ENCODE results near the gene RBMS2. TPM values are rescaled to one million over a fixed set of nuclear protein-coding genes. Genes with fewer than 3 reads are reported as not detected.

RBMS2 gene
- total and polyA plus RNA-seq, 10 of the 15 experiments (the other 5 are each of a cell fraction or from before 2014, with no cell fraction given) = 0.56 to 7.1 (median 2.4) TPM

- Histone ChIP-seq H3K79me2 (ENCODE audit: control insufficient read depth, insufficient read depth, low read length) (peaks cover 53% of the 10 kb centered on the region), H3K9me3 (replicated peaks; ENCODE audit: control insufficient read depth, insufficient read depth, low read length) (no peaks in the 10 kb centered on the region), H3K36me3 (ENCODE audit: control insufficient read depth in 2 of 2, insufficient read depth in 2 of 2, low read length in 1 of 2) (peaks cover 6 to 15% of the 10 kb centered on the region in 2 experiments; a peak in 3 of 4 replicates), H3K9ac (ENCODE audit: control insufficient read depth, insufficient read depth, low read length) (peak overlapping the region; percentile 92), H3K27ac (ENCODE audit: control insufficient read depth, insufficient read depth) (peak overlapping the region; percentile 87), H3K4me1 (ENCODE audit: control insufficient read depth, insufficient read depth, low read length) (peaks cover 27% of the 10 kb centered on the region), H4K20me1 (ENCODE audit: control insufficient read depth, insufficient read depth) (no peaks in the 10 kb centered on the region), H3K4me3 (peak overlapping the region; percentile 91), H2AFZ (ENCODE audit: control insufficient read depth, low read depth, low read length) (peak overlapping the region; percentile 81), H3K27me3 (replicated peaks in 1 of 2; ENCODE audit: control insufficient read depth in 2 of 2, insufficient read depth in 2 of 2, low read length in 1 of 2) (no peaks in the 10 kb centered on the region), H3K4me2 (ENCODE audit: control insufficient read depth, insufficient read depth) (peak overlapping the region; percentile 95)
- under 1% methylated on average over 18 of the region's 20 CpGs for WGBS (ENCODE audit: insufficient coverage, insufficient replicate concordance, low lambda C conversion rate, missing lambda C conversion rate)
- no TSS peak for BruUV-seq (replicated peaks)
- in situ Hi-C loops (cut with MboI) (loop anchor here (10.0 kb wide), 1 partner anchor 449 kb away; the partner anchor contains the start of gene NAB2), intact Hi-C loops (cut with micrococcal nuclease; ENCODE audit: unreplicated experiment) (loop anchor here (2.0 to 5.0 kb wide), 4 partner anchors 53 to 451 kb away; partner anchors contain the start of genes NAB2, NACA and PTGES3)
- SMC1A ChIA-PET (ENCODE audit: uncharacterized antibody, unreplicated experiment) = interaction anchor here (0.7 to 6.1 kb wide), 43 partner anchors 8 to 654 kb away, joined by 3 to 68 read pairs (median 5); partner anchors contain the start of genes ATP5F1B, ESYT1, PTGES3 and RBMS2
- RAD21 ChIA-PET (ENCODE audit: unreplicated experiment) = interaction anchor here (0.7 to 10.0 kb wide), 51 partner anchors 8 to 593 kb away, joined by 3 to 176 read pairs (median 5); partner anchors contain the start of genes ATP5F1B, CNPY2, NACA and NEMP1
- FAIRE-seq = no peak
- CTCF ChIA-PET = interaction anchor here (0.6 to 6.1 kb wide), 64 partner anchors 8 to 841 kb away, joined by 3 to 73 read pairs (median 5); partner anchors contain the start of genes ATP5F1B, HSD17B6, NACA and RBMS2
- POLR2A ChIA-PET = interaction anchor here (0.6 to 6.9 kb wide), 28 partner anchors 10 to 519 kb away, joined by 3 to 155 read pairs (median 4); partner anchors contain the start of genes ATP5F1B, NACA, PTGES3 and RNF41
- peak; percentile 76 for ATAC-seq
- peak; percentile 83 for DNase-seq (ENCODE audit: low read depth, low spot score)
- TF ChIP-seq SIN3A (IDR thresholded peaks at IDR 0.05; ENCODE audit: low read depth, low read length) (peak; percentile 32; the same call in 1 of the 2 replicates), LARP7 (IDR thresholded peaks at IDR 0.05) (peak; percentile 42; the same call in 1 of the 2 replicates), JUND (IDR thresholded peaks at IDR 0.05; ENCODE audit: low read depth, low read length) (0 out of 2 replicates have a peak, but pooled peaks have one; percentile 4), SMAD5 (IDR thresholded peaks at IDR 0.05; ENCODE audit: low read depth) (0 out of 2 replicates have a peak, but pooled peaks have one; percentile 36), HDAC6 (IDR thresholded peaks at IDR 0.05; ENCODE audit: unreplicated experiment) (no peak), ATF2 (IDR thresholded peaks at IDR 0.05; ENCODE audit: low read length) (no peak), MTA2 (IDR thresholded peaks at IDR 0.05; ENCODE audit: low read depth) (peak; percentile 56; the same call in 1 of the 2 replicates), RELA (IDR thresholded peaks at IDR 0.05; ENCODE audit: borderline replicate concordance, partially characterized antibody) (peak; percentile 42), PKNOX1 (IDR thresholded peaks at IDR 0.05) (peak; percentile 93), CHD2 (IDR thresholded peaks at IDR 0.05; ENCODE audit: borderline replicate concordance, low read depth, low read length) (no peak), MYB (IDR thresholded peaks at IDR 0.05; ENCODE audit: borderline replicate concordance, low read depth, low read length) (no peak), TARDBP (IDR thresholded peaks at IDR 0.05; ENCODE audit: borderline replicate concordance) (peak; percentile 33; the same call in 1 of the 2 replicates), MLLT1 (IDR thresholded peaks at IDR 0.05) (peak; percentile 37; the same call in 1 of the 2 replicates)
- TF ChIP-seq, protein P1, sequence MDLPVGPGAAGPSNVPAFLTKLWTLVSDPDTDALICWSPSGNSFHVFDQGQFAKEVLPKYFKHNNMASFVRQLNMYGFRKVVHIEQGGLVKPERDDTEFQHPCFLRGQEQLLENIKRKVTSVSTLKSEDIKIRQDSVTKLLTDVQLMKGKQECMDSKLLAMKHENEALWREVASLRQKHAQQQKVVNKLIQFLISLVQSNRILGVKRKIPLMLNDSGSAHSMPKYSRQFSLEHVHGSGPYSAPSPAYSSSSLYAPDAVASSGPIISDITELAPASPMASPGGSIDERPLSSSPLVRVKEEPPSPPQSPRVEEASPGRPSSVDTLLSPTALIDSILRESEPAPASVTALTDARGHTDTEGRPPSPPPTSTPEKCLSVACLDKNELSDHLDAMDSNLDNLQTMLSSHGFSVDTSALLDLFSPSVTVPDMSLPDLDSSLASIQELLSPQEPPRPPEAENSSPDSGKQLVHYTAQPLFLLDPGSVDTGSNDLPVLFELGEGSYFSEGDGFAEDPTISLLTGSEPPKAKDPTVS (IDR thresholded peaks at IDR 0.05; ENCODE audit: low read depth, low read length) = 0 out of 2 replicates have a peak, but pooled peaks have one; percentile 12
These were observed 114.4 kb downstream of the RBMS2 start for GRCh38 chr12:56635806-56636674.
